ENCODE data around the gene TAOK2. TPM values are rescaled to one million over a fixed set of nuclear protein-coding genes. Genes with fewer than 3 reads are reported as not detected.

Gene TAOK2
- total and polyA plus RNA-seq, 2 of the 13 experiments (the other 11 are each of a cell fraction or from before 2014, with no cell fraction given): 17.4 to 43.2 TPM

GRCh38 chr16:30026449-30026848 is 52.8 kb downstream of the TAOK2 start:
- BruUV-seq (replicated peaks): no TSS peak
- ATAC-seq: no peak
- intact Hi-C loops (cut with micrococcal nuclease; ENCODE audit: unreplicated experiment): no loop called here
- no peak overlapping the region for H3K4me3 ChIP-seq (replicated peaks in 1 of 3; ENCODE audit: insufficient read depth in 1 of 3, low read depth in 2 of 3, low read length in 3 of 3)
- WGBS (ENCODE audit: low lambda C conversion rate): 22% methylated on average over 14 of the region's 18 CpGs
- DNase-seq (ENCODE audit: low spot score): no peak
- no peaks in the 10 kb centered on the region for H3K9me3 ChIP-seq (ENCODE audit: low read length)
- peaks cover 37 to 85% of the 10 kb centered on the region in 2 experiments for H3K27me3 ChIP-seq (ENCODE audit: control insufficient read depth in 1 of 2, insufficient read depth in 2 of 2, low read length in 2 of 2)
- H2AFZ ChIP-seq (ENCODE audit: low read length): no peak overlapping the region
- H3K27ac ChIP-seq (ENCODE audit: extremely low read length, insufficient read depth, low read length): no peak overlapping the region
- H3K36me3 ChIP-seq (replicated peaks in 1 of 2; ENCODE audit: control insufficient read depth in 1 of 2, insufficient read depth in 2 of 2, low read length in 2 of 2): no peaks in the 10 kb centered on the region
- H3K4me1 ChIP-seq (ENCODE audit: insufficient read depth, low read length): peaks cover 4% of the 10 kb centered on the region
- in situ Hi-C loops (cut with HindIII; ENCODE audit: extremely low pct_ligation_motif_present, low pct_unique_long_range_greater_than_20kb): no loop called here
- TF ChIP-seq XRCC5 (optimal IDR thresholded peaks at IDR 0.05; ENCODE audit: low read length): no peak
- TF ChIP-seq REST (IDR thresholded peaks at IDR 0.05; ENCODE audit: borderline replicate concordance in 1 of 2, low read depth in 1 of 2, low read length in 2 of 2): 0 out of 4 replicates have a peak, but pooled peaks of 1 of the 2 experiments have one; percentile 9
- peak; percentile 51 for TF ChIP-seq MNT (IDR thresholded peaks at IDR 0.05)
- no peak overlapping the region for H3K9ac ChIP-seq (ENCODE audit: insufficient read depth, low read depth, low read length)
- no peak overlapping the region for H3K4me2 ChIP-seq (ENCODE audit: low read depth, low read length)
- ChIA-PET POLR2A (no interaction called here), CTCF (ENCODE audit: low intra/inter-chr PET ratio, low total read pairs) (no interaction called here)
- no peaks in the 10 kb centered on the region for H4K20me1 ChIP-seq (ENCODE audit: insufficient read depth, low read length)
- H3K79me2 ChIP-seq (ENCODE audit: insufficient read depth, low read length): no peaks in the 10 kb centered on the region
- no peak for FAIRE-seq

Measured in HepG2 (cell line).